ENCODE data around the gene REXO4. TPM values are rescaled to one million over a fixed set of nuclear protein-coding genes. Genes with fewer than 3 reads are reported as not detected.

The REXO4 gene
- total and polyA plus RNA-seq, 2 donors (not counting 1 experiment from before 2014, with no cell fraction given) = 16.6 to 21.1 TPM

DNA sequence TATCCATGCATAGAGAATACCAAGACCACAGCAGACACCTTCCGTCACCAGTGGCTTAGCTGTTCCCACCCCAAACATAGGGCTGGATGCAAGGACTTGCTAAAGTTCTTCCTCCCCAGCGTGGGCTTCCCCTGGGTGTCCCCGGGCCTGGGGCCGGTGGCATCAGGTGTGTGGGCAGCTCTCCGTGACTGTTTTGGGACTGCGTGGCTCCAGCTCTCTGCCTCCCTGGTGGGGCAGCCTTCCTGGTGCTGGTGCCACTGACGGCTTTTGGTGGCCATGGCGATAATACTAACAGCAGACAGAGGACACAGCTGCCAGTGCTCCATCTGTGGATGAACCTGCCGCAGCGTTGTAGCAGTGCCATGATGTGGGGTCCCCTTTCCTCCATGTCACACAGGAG lies 46.8 kb upstream of the REXO4 start:
- no peaks in the 10 kb centered on the region for H3K79me2 ChIP-seq (ENCODE audit: control insufficient read depth, insufficient read depth, low read length)
- no peak overlapping the region for H3K27ac ChIP-seq (ENCODE audit: insufficient read depth, low read length)
- H2AFZ ChIP-seq (ENCODE audit: low read length) = no peak overlapping the region
- no peaks in the 10 kb centered on the region for H4K20me1 ChIP-seq (ENCODE audit: control insufficient read depth, extremely low read depth, insufficient read depth, low read length)
- H3K4me2 ChIP-seq (ENCODE audit: extremely low read depth, insufficient read depth, low read length) = no peak overlapping the region
- TF ChIP-seq EZH2 (IDR thresholded peaks at IDR 0.05; ENCODE audit: low read length, missing control alignments) = no peak
- TF ChIP-seq, protein P1, sequence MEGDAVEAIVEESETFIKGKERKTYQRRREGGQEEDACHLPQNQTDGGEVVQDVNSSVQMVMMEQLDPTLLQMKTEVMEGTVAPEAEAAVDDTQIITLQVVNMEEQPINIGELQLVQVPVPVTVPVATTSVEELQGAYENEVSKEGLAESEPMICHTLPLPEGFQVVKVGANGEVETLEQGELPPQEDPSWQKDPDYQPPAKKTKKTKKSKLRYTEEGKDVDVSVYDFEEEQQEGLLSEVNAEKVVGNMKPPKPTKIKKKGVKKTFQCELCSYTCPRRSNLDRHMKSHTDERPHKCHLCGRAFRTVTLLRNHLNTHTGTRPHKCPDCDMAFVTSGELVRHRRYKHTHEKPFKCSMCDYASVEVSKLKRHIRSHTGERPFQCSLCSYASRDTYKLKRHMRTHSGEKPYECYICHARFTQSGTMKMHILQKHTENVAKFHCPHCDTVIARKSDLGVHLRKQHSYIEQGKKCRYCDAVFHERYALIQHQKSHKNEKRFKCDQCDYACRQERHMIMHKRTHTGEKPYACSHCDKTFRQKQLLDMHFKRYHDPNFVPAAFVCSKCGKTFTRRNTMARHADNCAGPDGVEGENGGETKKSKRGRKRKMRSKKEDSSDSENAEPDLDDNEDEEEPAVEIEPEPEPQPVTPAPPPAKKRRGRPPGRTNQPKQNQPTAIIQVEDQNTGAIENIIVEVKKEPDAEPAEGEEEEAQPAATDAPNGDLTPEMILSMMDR (conservative IDR thresholded peaks at IDR 0.05 in 1 of 2, IDR thresholded peaks at IDR 0.05 in 1 of 2; ENCODE audit: low read depth in 1 of 2, low read length in 2 of 2) = no peak
- H3K9ac ChIP-seq (ENCODE audit: insufficient read depth, low read length) = no peak overlapping the region
- no peaks in the 10 kb centered on the region for H3K36me3 ChIP-seq (ENCODE audit: control insufficient read depth, insufficient read depth, low read length)
- H3K4me3 ChIP-seq (replicated peaks in 1 of 4; ENCODE audit: control extremely low read depth in 1 of 4, insufficient read depth in 1 of 4, low read depth in 3 of 4, low read length in 4 of 4) = no peak overlapping the region
- DNase-seq (ENCODE audit: low read depth in 2 of 2) = no peak
- no peaks in the 10 kb centered on the region for H3K27me3 ChIP-seq (ENCODE audit: control insufficient read depth, insufficient read depth, low read length)
- H3K4me1 ChIP-seq (ENCODE audit: control insufficient read depth, extremely low read depth, insufficient read depth, low read length) = peaks cover 5% of the 10 kb centered on the region
- no peaks in the 10 kb centered on the region for H3K9me3 ChIP-seq (ENCODE audit: control insufficient read depth, insufficient read depth, low read depth, low read length)

DNA sequence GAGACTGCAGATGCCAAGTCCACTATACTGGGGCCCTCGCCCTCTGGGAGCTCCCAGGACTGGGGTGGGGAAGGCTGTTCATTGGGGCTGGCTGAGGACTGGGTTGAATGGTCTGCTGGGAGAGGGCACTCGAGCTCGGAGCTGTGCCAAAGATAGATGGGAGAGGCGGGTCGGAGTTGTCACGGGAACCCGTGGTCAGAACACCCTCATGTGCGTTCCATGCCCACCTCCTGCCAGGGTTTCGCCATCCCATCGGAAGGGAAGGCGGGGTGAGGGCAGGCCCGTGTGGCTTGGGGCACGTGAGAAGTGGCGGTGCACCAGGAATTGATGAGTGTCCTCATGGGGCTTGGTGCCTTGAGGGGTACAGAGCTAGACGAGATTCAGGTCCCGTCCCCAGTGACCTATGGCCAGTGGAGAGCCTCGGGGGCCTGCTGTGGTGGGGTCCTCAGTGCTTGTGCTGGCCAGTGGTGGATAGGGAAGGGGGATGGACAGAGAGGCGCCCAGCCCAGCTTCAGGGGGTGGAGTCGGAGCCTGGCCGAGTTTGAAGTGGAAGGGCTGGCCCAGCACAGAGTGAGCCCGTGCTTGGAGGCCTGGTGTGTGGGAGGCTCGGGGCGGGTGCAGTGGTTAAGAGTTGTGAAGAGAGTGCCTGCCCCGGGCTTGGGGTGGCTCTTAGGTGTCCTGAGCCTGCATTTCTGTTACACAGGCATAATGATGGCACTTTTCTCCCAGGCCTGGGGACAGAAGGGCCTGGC lies 46.2 kb upstream of the REXO4 start:
- no peak overlapping the region for H2AFZ ChIP-seq (ENCODE audit: low read length)
- no peaks in the 10 kb centered on the region for H3K27me3 ChIP-seq (ENCODE audit: control insufficient read depth, insufficient read depth, low read length)
- no peak overlapping the region for H3K27ac ChIP-seq (ENCODE audit: insufficient read depth, low read length)
- no peaks in the 10 kb centered on the region for H3K36me3 ChIP-seq (ENCODE audit: control insufficient read depth, insufficient read depth, low read length)
- H3K4me2 ChIP-seq (ENCODE audit: extremely low read depth, insufficient read depth, low read length) = no peak overlapping the region
- H3K79me2 ChIP-seq (ENCODE audit: control insufficient read depth, insufficient read depth, low read length) = no peaks in the 10 kb centered on the region
- H3K4me3 ChIP-seq (replicated peaks in 1 of 4; ENCODE audit: control extremely low read depth in 1 of 4, insufficient read depth in 1 of 4, low read depth in 3 of 4, low read length in 4 of 4) = no peak overlapping the region
- no peak for DNase-seq (ENCODE audit: low read depth in 2 of 2)
- peaks cover 5% of the 10 kb centered on the region for H3K4me1 ChIP-seq (ENCODE audit: control insufficient read depth, extremely low read depth, insufficient read depth, low read length)
- TF ChIP-seq EZH2 (IDR thresholded peaks at IDR 0.05; ENCODE audit: low read length, missing control alignments) = no peak
- TF ChIP-seq, protein P1 (conservative IDR thresholded peaks at IDR 0.05 in 1 of 2, IDR thresholded peaks at IDR 0.05 in 1 of 2; ENCODE audit: low read depth in 1 of 2, low read length in 2 of 2) = no peak
- H3K9me3 ChIP-seq (ENCODE audit: control insufficient read depth, insufficient read depth, low read depth, low read length) = no peaks in the 10 kb centered on the region
- H3K9ac ChIP-seq (ENCODE audit: insufficient read depth, low read length) = no peak overlapping the region
- H4K20me1 ChIP-seq (ENCODE audit: control insufficient read depth, extremely low read depth, insufficient read depth, low read length) = no peaks in the 10 kb centered on the region

DNA sequence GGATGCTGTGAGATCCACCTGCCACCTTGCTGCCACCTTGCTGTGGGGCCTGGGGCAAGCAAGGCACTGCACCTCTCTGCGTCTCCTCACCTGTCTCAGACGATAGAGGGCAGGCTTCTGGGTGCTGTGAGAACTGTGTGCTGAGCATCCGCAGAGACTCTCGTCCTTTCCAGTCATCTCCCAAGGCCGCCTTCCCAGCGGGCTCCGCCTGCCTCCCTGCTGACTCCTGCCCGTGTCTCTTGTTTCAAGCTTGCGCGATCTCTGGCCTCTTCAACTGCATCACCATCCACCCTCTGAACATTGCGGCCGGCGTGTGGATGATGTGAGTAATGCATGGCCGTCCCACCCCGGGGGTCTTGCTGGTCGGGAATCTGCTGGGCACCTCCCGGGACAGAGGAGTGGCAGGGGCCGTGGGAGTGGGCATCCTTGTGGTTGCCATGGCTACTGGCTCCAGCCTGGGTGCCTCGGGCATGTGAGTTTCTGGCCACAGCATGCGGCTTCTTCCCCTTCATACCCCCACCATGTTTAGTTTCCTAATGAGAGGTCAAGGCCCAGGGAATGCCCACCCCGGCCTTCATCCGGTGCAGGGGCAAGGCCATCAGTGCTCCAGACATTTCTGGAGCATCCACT lies 45.5 kb upstream of the REXO4 start:
- Histone ChIP-seq H3K4me3 (replicated peaks in 1 of 4; ENCODE audit: control extremely low read depth in 1 of 4, insufficient read depth in 1 of 4, low read depth in 3 of 4, low read length in 4 of 4) (no peak overlapping the region), H3K9ac (ENCODE audit: insufficient read depth, low read length) (no peak overlapping the region), H3K36me3 (ENCODE audit: control insufficient read depth, insufficient read depth, low read length) (no peaks in the 10 kb centered on the region), H4K20me1 (ENCODE audit: control insufficient read depth, extremely low read depth, insufficient read depth, low read length) (no peaks in the 10 kb centered on the region), H2AFZ (ENCODE audit: low read length) (no peak overlapping the region), H3K4me2 (ENCODE audit: extremely low read depth, insufficient read depth, low read length) (no peak overlapping the region), H3K4me1 (ENCODE audit: control insufficient read depth, extremely low read depth, insufficient read depth, low read length) (peaks cover 5% of the 10 kb centered on the region), H3K9me3 (ENCODE audit: control insufficient read depth, insufficient read depth, low read depth, low read length) (no peaks in the 10 kb centered on the region), H3K27me3 (ENCODE audit: control insufficient read depth, insufficient read depth, low read length) (no peaks in the 10 kb centered on the region), H3K27ac (ENCODE audit: insufficient read depth, low read length) (no peak overlapping the region), H3K79me2 (ENCODE audit: control insufficient read depth, insufficient read depth, low read length) (no peaks in the 10 kb centered on the region)
- DNase-seq (ENCODE audit: low read depth in 2 of 2) = no peak
- TF ChIP-seq EZH2 (IDR thresholded peaks at IDR 0.05; ENCODE audit: low read length, missing control alignments) = no peak
- TF ChIP-seq, protein P1 (conservative IDR thresholded peaks at IDR 0.05 in 1 of 2, IDR thresholded peaks at IDR 0.05 in 1 of 2; ENCODE audit: low read depth in 1 of 2, low read length in 2 of 2) = no peak
